Measurements from ENCODE around the gene SLC17A1.

The SLC17A1 gene

DNA sequence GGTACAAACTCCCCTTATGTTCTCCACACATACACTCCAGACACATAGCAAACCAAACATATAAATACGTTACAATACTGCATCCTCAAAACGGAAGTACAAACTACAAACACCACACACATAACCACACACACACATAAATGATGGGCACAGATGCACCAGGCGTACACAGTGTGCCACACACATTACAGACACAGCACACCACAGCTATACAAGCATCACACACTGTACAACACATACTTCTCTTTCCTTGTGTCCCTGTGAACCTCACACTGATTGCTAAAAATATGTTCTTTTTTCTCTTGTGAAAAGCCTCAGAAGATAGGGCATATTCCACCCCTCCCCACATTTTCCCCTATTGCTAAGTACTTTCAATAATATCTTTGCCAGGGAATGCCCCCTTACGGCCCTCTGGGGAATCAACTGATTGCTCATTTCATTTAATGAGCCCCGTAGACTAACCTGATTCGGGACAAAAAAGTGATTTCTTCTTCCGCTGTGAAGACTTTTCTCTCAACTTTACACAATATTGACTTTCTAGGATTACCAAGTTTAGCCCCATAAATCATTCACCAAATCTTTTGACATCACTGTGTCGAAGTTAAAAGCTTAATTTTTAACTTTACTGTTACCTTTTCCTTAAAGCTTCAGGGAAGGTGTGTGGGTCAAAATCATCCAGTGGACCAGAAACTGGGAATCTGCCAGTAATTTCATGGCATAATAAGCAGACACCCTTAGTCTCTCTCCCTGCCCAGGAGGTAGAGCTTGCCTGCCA, at the start of gene SLC17A1:
Gene SLC17A1, minus strand, starts transcription at position 521 of the 775 bp plus-strand sequence. CDS start 1,495 bp downstream, outside the sequence.
- no peak for DNase-seq

- no peak for DNase-seq
Observed at GRCh38 chr6:25880601-25881000, 48.7 kb upstream of the SLC17A1 start.

- no peak for DNase-seq
Observed at GRCh38 chr6:25878721-25879322, 47.0 kb upstream of the SLC17A1 start.

DNA sequence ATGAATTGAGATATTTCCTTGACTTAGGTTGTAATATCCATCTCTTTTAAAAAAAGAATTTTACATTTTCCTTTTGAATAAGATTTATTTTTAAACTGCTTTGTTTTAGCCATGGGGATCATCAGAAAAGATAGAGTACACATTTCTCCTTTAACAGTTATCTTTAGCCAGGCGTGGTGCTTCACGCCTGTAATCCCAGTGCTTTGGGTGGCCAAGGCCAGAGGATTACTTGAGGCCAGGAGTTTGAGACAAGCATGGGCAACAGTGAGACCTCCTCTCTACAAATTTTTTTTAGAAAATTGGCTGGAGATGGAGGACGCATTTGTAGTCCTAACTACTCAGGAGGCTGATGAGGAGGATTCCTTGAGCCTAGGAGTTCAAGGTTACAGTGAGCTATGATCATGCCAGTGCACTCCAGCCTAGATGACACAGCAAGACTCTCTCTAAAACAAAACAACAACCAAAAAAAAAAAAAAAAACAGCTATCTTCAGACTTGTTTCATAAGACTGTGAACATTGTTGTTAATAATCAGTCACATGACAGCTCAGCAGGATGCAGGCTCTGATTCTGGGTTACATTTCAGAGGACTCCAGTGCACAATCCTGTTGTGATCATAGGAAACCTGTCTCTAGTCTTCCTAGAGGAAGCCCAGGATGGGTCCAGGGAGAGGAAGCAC, 44.2 kb upstream of the SLC17A1 start:
- DNase-seq, result no peak

- no peak for DNase-seq
Observed at GRCh38 chr6:25875563-25875905, 43.7 kb upstream of the SLC17A1 start.

DNA sequence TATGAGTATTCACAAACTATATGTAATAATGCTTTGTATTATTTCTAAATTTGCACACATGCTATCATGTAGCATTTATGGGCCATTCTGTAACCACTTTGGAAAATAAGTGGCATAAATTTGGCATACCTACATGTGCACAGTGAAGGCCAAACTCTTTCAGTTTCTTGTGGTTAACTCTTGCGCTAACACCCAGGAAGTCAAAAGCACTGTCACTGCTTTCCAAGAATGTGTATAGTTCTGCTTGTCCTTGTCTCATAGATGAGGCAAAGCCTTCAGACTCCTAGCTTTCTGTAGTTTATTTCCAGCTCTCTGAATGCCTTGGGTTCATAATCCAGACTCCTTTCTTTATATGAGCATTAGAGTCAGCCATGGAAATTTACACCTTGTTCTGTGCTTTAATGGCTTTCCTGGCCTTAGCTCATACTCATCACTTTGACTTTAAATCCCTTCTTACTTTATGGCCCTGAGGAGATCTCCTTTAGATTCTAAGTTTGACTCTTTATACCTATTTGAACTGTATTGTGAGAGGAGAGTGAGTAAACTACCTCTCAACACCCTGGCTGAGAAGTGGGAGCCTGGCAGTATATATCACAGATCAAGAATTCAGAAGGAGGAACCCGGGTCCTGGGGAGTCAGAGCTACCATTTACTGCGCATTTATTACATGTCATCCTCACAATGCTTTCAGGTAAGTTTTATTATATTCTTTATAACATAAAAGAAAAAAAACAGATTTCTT, 43.1 kb upstream of the SLC17A1 start:
- DNase-seq, result no peak

DNA sequence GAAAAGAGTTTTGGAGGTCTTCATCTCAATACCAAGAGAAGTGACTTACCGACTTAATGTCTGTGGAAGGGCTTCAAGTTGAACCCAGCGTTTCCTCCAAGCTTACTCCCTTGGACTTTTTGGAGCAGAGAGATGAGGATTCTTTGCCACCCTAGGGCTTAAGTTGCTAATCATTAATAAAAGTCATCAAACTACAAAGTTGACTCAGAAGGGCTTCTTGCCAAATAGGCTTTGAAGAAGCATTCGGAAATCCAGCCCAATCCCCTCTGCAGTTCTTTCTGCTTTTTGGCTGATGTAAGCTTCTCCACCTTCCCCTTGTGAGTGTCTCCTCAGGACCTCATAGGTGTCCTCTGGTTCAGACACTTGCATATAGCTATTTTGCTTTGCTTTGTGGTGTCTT, 42.3 kb upstream of the SLC17A1 start, which contains the start of gene SLC17A3:
Gene SLC17A3, minus strand, starts transcription at position 126 of the 400 bp plus-strand sequence. CDS start 5,856 bp downstream, outside the sequence.
- no peak for DNase-seq

GRCh38 chr6:25872814-25873213, 41.0 kb upstream of the SLC17A1 start:
- DNase-seq, result no peak

DNA sequence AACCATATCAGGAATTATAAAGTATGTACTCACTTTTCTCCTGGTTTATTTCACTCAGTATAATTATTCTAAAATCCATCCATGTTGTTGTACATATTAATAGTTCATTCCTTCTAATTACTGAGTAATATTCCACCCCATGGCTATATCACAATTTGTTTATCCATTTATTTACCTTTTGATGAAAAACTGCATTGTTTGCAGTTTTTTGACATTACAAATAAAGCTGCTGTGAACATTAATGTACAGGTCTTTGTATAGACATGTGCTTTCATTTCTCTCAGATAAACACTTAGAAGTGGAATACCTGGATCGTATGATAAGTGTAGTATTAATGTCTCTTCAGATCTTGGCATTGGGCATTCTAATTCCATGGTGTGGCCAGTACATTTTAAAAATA, 38.0 kb upstream of the SLC17A1 start:
- no peak for DNase-seq

GRCh38 chr6:25868436-25869183, 36.8 kb upstream of the SLC17A1 start:
- no peak for DNase-seq

DNA sequence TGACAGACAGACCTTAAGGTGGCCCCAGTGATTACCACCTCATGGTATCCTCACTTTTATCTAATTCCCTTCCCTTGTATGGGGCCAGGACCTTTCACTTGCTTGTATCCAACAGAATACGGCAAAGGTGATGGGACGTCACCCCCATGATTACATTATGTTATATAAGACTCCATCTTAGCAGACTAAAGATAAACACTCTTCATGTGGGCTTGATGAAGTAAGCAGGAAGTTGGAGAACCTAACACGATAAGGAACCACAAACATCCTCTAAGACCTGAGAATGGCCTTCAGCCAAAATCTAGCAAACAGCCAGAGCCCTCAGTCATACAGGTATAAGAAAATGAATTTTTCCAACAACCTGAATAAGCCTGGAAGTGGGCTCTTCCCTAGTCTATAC, 34.2 kb upstream of the SLC17A1 start:
- DNase-seq, result no peak

- no peak for DNase-seq
Observed at GRCh38 chr6:25863360-25863759, 31.5 kb upstream of the SLC17A1 start.

- DNase-seq, result no peak
Observed at GRCh38 chr6:25862199-25862598, 30.3 kb upstream of the SLC17A1 start.

GRCh38 chr6:25852756-25853155, 20.9 kb upstream of the SLC17A1 start:
- DNase-seq, result no peak

GRCh38 chr6:25851961-25852360, 20.1 kb upstream of the SLC17A1 start:
- no peak for DNase-seq

DNA sequence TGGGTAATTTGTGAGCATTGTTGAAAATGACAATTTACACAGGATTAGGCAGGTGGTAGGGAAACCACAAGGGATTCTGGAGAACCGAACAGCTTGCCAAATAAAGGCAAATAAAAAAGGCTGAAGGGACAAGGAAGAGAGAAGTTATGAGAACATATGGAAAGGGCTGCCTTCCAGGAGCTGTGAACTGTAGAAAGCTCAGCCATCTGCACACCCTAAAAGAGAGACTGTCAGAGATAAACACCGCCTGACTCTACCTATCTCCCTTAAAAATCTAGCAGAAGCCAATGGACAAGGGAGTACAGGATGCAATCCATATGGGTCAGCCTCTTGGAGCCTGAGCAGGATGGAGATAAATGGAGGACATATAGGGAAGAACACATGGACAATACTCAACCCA, 12.7 kb upstream of the SLC17A1 start:
- no peak for DNase-seq

DNA sequence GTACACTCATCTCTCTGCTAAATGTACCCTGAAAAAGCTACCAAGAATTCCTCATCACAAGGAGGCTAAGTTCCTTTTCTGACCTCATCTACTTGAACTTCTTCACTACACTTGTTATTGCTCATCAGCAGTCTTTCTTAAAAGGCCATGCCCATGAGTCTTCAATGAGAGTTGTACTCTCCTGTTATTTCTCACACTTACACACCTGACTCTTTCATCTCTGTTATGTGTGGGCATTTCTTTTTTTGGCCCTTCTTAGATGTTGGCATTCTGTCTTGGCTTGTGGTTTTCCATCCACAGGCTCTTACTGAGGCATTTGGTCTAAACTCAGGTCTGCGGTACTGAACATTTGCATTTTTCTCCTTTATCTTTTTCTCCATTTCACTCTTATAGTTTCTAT, 10.7 kb upstream of the SLC17A1 start:
- no peak for DNase-seq

DNA sequence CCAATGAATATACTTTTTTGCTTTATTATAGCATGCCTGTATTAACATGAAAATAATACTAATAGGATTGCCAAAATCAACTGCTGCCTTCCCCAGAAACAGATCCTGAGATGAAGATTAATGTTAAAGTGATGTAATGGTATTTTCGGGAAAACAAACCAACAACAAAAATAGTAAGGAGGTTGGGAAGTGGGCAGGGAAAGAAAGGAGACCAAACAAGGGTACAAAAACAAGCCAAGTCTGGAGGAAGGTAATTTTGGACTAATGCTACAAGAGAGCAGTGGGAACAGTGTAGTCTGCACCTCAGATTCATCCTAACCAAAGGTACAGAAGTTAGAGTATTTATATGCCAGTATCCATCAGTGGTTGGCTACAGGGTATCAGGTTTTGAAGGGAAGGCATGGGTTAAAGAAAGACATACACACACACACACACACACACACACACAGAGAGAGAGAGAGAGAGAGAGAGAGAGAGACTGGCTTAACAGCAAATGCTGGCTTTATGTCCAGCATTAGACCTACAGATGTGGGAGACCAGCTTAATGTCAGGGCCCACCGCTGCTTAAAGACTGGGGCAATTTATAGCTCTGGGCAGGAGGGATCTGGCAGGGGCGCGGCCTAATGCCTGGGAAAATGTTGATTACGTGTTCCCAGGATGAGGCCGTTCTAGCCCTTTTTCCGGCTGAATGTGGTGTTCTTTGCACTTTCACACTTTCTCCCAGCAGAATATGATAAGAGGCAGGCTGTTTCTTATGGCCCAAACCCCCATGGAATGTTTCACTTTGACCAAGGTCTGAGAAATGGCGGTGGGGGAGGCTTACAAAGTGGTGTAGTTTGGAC, 3.8 kb upstream of the SLC17A1 start:
- DNase-seq, result no peak

DNA sequence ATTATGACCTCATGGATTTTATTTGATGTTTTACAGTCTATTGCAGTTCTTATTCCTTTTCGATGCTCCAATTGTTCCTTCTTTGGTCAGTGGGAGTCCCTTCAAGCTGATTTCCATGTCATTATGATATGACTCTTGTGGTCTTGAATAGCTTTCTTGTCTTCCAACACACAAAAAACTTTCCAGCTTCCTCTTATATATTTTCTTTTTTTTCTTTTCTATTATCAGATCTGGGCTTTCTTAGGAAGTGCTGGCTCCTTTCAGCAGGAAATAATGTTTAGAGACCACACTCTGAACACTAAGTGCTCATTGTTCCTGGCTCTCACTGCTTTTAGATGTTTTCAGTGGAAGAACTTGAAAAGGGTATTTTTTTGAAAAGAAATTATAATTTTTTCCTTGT, 3.1 kb upstream of the SLC17A1 start:
- DNase-seq, result no peak

- DNase-seq, result no peak
Observed at GRCh38 chr6:25833136-25833535, 1.3 kb upstream of the SLC17A1 start.

DNA sequence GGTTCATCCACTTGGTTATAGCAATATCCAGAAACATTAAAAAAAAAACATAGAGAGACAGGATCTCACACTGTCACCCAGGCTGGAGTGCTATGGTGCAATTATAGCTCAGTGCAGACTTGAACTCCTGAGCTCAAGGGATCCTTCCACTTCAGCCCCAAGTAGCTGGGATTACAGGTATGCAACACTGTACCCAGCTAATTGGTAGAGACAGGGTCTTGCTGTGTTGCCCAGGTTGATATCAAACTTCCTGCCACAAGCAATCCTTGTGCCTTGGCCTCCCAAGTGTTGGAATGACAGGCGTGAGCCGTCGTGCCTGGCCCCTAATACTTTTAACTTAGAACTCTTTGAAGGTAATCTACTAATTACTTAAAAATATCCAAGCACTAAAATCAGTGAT, 818 bp upstream of the SLC17A1 start:
- DNase-seq, result no peak

- no peak for DNase-seq
Observed at GRCh38 chr6:25832307-25832662, 433 bp upstream of the SLC17A1 start.
